ENCODE data around the gene MIPOL1. TPM values are rescaled to one million over a fixed set of nuclear protein-coding genes. Genes with fewer than 3 reads are reported as not detected.

Gene MIPOL1
- total and polyA plus RNA-seq, 2 donors (not counting 3 experiments of a cell fraction or from before 2014, with no cell fraction given): 3.4 to 33.5 TPM

DNA sequence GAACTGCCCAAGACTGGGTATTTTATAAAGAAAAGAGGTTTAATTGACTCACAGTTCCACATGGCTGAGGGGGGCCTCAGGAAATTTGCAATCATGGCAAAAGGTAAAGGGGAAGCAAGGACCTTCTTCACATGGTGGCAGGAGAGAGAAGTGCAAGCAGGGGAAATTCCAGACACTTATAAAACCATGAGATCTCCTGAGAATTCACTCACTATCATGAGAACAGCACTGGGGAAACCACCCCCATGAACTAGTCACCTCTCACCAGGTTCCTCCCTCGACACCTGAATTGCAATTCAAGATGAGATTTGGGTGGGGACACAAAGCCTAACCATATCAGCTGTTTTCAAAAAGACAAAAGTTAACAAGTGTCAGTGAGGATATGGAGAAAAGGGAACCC is 284.7 kb downstream of the MIPOL1 start:
- dilution Hi-C loops (cut with MboI; ENCODE audit: extremely low pct_ligation_motif_present, low sequenced_read_pairs) (no loop called here), intact Hi-C loops (cut with micrococcal nuclease) (no loop called here)
- BruUV-seq (replicated peaks): no TSS peak
- no peaks in the 10 kb centered on the region for H3K79me2 ChIP-seq (ENCODE audit: control insufficient read depth, insufficient read depth, low read length)
- H2AFZ ChIP-seq (ENCODE audit: low read depth, low read length): no peak overlapping the region
- DNase-seq (ENCODE audit: low read depth, low spot score) (no peak), FAIRE-seq (no peak)
- POLR2A ChIA-PET: no interaction called here
- TF ChIP-seq, protein P1, sequence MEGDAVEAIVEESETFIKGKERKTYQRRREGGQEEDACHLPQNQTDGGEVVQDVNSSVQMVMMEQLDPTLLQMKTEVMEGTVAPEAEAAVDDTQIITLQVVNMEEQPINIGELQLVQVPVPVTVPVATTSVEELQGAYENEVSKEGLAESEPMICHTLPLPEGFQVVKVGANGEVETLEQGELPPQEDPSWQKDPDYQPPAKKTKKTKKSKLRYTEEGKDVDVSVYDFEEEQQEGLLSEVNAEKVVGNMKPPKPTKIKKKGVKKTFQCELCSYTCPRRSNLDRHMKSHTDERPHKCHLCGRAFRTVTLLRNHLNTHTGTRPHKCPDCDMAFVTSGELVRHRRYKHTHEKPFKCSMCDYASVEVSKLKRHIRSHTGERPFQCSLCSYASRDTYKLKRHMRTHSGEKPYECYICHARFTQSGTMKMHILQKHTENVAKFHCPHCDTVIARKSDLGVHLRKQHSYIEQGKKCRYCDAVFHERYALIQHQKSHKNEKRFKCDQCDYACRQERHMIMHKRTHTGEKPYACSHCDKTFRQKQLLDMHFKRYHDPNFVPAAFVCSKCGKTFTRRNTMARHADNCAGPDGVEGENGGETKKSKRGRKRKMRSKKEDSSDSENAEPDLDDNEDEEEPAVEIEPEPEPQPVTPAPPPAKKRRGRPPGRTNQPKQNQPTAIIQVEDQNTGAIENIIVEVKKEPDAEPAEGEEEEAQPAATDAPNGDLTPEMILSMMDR (IDR thresholded peaks at IDR 0.05; ENCODE audit: extremely low read depth in 1 of 2, insufficient read depth in 1 of 2, low read depth in 1 of 2, low read length in 2 of 2): no peak
- TF ChIP-seq JUN (IDR thresholded peaks at IDR 0.05; ENCODE audit: borderline replicate concordance, insufficient read depth, insufficient read length, low read depth) (no peak), FOS (IDR thresholded peaks at IDR 0.05; ENCODE audit: borderline replicate concordance, insufficient read depth, low read length) (no peak), EZH2 (IDR thresholded peaks at IDR 0.05; ENCODE audit: borderline replicate concordance, low read depth, low read length, severe bottlenecking) (no peak), GATA2 (IDR thresholded peaks at IDR 0.05; ENCODE audit: insufficient read depth, insufficient read length, low read depth, low read length) (no peak), MYC (IDR thresholded peaks at IDR 0.05; ENCODE audit: low read depth, low read length) (no peak), POLR2AphosphoS5 (IDR thresholded peaks at IDR 0.05; ENCODE audit: insufficient read depth, low read depth, low read length) (no peak), POLR2A (IDR thresholded peaks at IDR 0.05; ENCODE audit: low read depth, low read length) (no peak)
- TF ChIP-seq, protein P2, sequence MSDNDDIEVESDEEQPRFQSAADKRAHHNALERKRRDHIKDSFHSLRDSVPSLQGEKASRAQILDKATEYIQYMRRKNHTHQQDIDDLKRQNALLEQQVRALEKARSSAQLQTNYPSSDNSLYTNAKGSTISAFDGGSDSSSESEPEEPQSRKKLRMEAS (IDR thresholded peaks at IDR 0.05; ENCODE audit: insufficient read depth, insufficient read length): no peak
- no peak overlapping the region for H3K4me2 ChIP-seq (ENCODE audit: insufficient read depth, low read length)
- no peaks in the 10 kb centered on the region for H3K4me1 ChIP-seq (ENCODE audit: control insufficient read depth, extremely low read depth, insufficient read depth, low read length)
- H3K36me3 ChIP-seq (ENCODE audit: control insufficient read depth in 2 of 2, extremely low read depth in 1 of 2, insufficient read depth in 2 of 2, low read length in 2 of 2): no peaks in the 10 kb centered on the region
- no peaks in the 10 kb centered on the region for H4K20me1 ChIP-seq (replicated peaks; ENCODE audit: control insufficient read depth, extremely low read depth, insufficient read depth, low read length)
- no peak overlapping the region for H3K4me3 ChIP-seq (replicated peaks in 1 of 3; ENCODE audit: insufficient read depth in 1 of 3, low read depth in 1 of 3, low read length in 3 of 3)
- H3K9ac ChIP-seq (replicated peaks; ENCODE audit: extremely low read depth, insufficient read depth, low read length): no peak overlapping the region
- H3K27ac ChIP-seq (ENCODE audit: insufficient read depth, low read depth, low read length): no peak overlapping the region
- CTCF ChIA-PET: no interaction called here
- no peaks in the 10 kb centered on the region for H3K9me3 ChIP-seq (replicated peaks; ENCODE audit: control insufficient read depth, insufficient read depth, low read length)
- peaks cover 3% of the 10 kb centered on the region for H3K9me1 ChIP-seq (replicated peaks; ENCODE audit: control insufficient read depth, extremely low read depth, insufficient read depth, low read length)
- H3K27me3 ChIP-seq (ENCODE audit: control insufficient read depth in 2 of 2, insufficient read depth in 2 of 2, low read length in 2 of 2): no peaks in the 10 kb centered on the region
